GM21360 (cell line): ENCODE results near the gene PDE4C.
"Not testable (repeated sequence)": the region's sequence is repeated elsewhere in the genome, so short reads cannot be mapped to it uniquely, and the experiment has no call there.

Experiments used
- ATAC-seq: cut with Tn5 transposase; IDR thresholded peaks from one replicate; pipeline ENCODE4 v1.9.1; 2021; ENCODE audit warnings: mild to moderate bottlenecking, moderate library complexity; ENCODE audit not compliant: unreplicated experiment

PDE4C gene

GRCh38 chr19:18224525-18225354 is 1.5 kb downstream of the PDE4C start:
- ATAC-seq = peak; percentile 81

DNA sequence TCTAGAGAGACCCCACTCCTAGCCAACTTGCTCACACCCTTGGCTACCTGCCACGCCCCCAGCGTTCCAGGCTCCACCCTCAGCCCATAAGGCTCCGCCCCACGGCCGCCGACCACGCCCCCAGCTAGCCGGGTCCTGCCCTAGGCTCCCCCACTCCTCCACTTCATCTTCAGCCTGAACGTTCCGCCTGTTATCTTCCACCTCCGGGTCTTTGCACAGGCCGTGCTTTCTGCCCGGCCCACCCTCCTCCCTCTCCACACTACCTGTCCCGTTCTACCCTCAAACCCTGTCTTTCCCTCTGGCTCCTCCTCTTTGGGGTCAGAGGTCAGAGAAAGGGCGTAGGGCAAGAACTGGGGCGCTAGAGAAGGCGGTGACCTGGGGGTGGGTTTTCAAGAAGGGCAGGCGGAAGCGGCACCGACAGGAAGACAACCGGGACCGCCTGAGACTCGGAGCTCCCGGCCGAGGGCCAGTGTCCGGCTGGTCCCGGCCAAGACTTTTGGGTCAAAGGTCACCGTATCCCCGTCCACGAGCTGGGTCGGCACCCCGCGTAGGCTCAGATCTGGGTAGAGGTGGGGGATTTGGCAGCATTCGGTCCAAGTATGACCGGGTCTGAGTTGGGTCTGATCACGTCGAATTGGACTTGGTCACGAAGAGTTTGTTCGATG is 2.2 kb downstream of the PDE4C start:
- no peak for ATAC-seq

- ATAC-seq = no peak
Observed at GRCh38 chr19:18221815-18222725, 4.2 kb downstream of the PDE4C start.

DNA sequence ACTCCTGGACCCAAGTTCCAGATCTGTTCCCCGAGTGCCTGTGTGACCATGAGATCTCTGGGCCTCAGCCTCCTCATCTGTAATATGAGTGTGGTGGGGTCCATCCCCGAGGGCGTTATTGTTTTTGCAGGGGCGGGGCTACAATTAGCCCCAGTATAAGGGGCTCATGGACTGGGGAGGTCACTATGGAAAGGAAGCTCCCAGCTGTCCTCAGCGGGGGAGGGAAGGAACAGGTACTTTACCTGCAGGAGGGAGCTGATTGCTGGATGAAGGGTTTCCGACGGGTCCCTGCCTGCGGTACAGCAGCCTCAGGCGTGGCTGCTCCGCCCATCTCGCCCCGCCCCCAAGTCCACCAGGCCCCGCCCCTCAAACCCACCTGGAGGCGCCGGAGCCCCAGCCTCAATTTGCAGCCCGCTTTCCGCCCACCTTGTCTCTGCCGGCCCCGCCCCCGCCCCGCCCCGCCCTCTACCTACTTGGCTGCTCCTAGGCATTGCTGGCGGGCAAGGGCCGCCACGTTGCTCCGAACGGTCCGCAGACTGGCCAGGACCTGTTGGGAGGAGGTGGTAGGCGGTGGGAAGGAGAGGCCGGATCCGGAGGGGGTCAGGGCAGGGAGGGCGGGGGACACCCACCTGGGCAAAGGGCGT is 5.5 kb downstream of the PDE4C start:
- ATAC-seq = no peak

DNA sequence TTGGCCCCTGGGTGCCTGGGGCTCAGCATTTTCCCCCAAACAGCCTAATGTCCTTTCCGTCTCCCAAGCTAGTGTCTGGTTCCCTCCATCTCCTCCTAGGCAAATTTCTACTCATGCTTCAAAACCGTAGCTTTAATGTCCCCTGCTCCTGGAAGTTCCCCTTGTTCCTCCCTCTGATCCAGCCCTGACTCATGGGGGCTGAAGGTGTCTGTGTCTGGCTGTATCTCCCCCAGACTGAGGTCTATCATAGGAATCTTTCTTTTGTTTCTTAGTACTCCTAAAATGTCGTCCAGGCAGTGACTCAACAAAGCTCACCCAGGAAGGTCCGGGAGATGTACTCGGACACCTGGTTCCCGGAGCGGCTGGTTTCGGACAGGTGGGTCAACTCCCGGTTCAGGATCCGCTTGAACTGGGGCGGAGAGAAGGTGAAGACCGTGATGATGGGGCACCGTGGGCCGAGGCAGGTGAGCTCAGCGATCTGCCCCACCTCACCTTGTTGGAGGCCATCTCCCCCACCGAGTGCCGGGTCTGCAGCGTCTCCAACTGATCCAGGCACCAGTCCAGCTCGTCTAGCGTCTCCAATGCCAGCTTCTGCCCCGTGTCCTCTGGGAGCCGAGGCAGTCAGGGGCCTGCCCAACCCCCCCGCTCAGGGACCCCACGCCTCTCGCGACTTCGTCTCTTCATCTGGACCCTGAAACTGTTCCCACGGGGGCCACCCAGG is 6.2 kb downstream of the PDE4C start:
- ATAC-seq = no peak

- ATAC-seq = no peak
Observed at GRCh38 chr19:18218600-18218999, 7.6 kb downstream of the PDE4C start.

GRCh38 chr19:18218159-18218558 is 8.1 kb downstream of the PDE4C start:
- ATAC-seq = no peak

GRCh38 chr19:18216789-18217188 is 9.4 kb downstream of the PDE4C start:
- ATAC-seq = no peak

DNA sequence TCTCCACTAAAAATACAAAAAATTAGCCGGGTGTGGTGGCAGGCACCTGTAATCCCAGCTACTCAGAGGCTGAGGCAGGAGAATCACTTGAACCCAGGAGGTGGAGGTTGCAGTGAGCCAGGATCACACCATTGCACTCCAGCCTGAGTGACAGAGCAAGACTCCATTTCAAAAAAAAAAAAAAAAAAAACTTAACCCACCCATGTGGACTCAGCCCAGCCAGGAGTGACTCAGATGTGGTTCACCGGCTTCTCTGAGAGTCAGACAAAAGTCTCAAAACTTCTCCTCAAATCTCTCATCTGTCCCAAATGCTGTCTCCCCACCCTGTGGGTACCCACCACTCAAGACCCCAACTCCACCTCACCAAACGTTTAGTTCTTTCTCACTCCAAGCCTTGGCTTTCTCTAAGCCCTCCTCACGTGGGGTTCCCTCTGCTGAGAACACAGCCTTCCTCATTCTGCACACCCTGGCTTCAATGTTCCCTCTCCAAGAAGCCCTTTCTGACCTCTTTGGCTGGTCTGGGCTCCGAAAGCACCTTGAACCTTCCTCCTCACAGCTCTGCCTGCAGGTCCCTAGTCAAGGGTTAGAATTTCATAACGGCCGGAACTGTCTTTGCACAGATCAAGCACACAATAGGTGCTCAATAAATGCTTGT is 11.3 kb downstream of the PDE4C start:
- ATAC-seq = no peak

- no peak for ATAC-seq
Observed at GRCh38 chr19:18211683-18212082, 14.6 kb downstream of the PDE4C start.

DNA sequence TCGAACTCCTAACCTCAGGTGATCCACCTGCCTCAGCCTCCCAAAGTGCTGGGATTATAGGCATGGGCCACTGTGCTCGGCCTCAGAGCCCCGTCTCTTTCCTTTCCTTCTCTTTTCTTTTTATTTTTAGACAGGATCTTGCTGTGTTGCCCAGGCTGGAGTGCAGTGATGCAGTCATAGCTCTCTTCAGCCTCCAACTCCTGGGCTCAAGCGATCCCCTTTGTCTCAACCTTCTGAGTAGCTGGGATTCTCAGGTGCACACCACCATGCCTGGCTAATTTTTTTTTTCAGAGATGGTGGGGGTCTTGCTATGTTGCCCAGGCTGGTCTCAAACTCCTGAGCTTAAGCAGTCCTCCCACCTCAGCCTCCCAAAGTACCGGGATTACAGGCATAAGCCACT is 16.3 kb downstream of the PDE4C start:
- ATAC-seq = not testable (repeated sequence)

DNA sequence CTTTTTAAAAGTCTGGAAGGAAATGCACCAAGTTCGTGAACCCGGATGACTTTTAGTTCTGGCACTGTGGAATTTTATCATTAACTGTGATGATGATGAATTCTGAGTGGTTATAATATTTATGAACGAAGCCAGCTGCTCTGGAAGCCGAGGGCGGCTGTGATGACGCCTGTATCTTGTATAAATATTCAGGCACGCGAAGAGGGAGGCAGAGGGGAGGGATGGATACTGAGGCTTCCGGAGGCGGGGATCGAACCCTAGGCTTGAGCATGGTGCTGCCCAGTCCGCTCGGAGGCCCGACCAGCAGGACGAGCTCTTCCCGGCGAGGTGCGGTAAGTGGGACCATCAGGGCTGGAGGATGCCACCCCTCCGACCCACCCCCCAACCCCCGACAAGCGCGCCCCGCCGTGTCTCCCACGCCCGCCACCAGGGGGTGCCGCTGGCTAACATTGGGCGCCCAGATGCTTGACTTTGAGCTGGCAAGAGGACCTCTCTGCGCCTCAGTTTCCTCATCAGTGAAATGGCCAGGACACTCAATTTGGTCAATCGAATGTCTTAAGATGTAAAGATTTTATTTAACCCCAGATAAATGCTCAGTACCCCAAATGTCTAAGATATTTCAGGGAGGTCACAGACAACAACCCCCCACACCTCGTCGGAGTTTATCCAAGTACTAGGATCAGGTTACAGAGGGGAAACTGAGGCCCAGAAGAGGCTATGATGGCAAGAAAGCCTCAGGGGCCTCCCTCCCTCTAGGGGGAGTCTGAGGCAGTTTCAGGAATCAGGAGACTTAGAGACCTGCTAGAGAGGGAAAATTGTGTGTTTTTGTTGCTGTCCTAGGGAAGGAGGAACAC is 17.9 kb downstream of the PDE4C start:
- ATAC-seq = no peak

DNA sequence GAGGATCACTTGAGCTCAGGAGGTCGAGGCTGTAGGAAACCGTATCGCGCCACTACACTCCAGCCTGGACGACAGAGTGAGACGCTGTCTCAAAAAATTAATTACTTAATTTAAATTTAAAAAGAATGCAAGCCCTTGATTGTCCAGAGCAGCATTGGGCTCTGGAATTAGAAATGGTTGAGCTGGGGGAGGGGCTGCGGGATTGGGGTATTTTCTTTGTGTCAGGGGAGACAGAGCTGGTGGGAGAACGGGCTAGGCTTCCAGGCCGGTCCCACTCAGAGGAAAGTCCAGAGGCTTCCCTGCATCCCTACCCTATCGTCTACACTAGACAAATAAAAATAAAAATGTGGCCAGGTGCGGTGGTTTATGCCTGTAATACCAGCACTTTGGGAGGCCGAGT is 20.2 kb downstream of the PDE4C start:
- ATAC-seq = no peak

GRCh38 chr19:18205200-18205892 is 20.9 kb downstream of the PDE4C start:
- ATAC-seq = no peak

- peak; percentile 5 for ATAC-seq
Observed at GRCh38 chr19:18204394-18205199, 21.6 kb downstream of the PDE4C start.

GRCh38 chr19:18203863-18204393 is 22.3 kb downstream of the PDE4C start, which contains the start of gene RAB3A:
Gene RAB3A (minus strand): TSS chr19:18204042. CDS start chr19:18202740, 1,302 bp downstream.
- peak; percentile 83 for ATAC-seq

- ATAC-seq = no peak
Observed at GRCh38 chr19:18203408-18203862, 22.8 kb downstream of the PDE4C start.
